ENCODE data around the gene MLKL.
"Not testable (repeated sequence)": the region's sequence is repeated elsewhere in the genome, so short reads cannot be mapped to it uniquely, and the experiment has no call there.

The MLKL gene

DNA sequence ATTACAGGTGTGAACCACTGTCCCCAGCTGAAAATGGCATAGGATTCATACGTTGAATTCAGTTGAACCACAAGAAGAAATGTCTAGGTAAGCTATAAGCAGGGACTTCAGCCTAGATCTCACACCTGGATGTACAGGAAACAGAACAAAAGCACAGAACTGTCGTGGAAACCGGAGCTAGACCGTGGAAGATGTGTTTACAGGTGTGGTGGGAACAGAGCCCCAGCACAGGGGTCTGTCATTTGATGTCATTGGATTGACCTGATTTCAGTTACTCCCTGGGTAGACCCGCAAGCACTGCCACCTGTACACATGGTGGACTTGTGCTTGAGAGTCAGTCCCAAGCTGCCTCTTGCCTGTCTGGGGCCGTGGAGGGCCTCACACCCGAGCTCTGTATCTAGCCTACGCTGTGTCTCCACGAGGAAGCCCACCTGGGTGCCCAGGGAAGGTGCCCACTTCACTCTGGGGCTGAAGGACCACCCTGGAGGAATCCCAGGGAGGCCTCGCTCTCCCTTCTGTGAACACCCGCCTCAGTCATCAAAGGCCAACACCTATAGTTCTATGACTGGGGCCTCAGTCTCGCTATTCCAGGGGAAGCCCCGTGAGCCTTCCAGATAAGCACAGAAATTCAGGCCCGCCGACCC is 32.2 kb upstream of the MLKL start:
- H3K4me3 ChIP-seq (ENCODE audit: low read depth, low read length), result no peak overlapping the region

DNA sequence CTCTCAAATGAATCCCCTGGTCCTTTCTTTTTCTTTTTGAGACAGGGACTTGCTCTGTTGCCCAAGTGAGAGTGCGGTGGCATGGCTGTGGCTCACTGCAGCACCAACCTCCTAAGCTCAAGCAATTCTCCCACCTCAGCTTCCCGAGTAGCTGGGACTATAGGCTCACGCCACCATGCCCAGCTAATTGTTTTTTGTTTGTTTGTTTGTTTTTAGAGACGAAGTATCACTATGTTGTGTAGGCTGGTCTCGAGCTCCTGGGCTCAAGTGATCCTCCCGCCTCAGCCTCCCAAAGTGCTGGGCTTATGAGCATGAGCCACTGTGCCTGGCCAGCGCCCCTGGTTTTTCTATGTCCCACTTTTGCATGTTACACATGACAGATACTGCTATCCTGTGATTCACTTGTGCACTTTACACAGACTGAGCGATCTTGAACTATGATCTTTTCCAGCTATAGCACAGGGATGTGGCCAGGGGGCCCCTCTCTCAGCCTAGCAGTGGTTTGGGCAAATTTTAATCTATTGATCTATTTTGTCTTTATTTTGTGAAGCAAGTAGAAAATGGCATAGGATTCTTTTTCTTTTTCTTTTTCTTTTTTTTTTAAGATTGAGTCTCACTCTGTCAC is 31.3 kb upstream of the MLKL start:
- H3K4me3 ChIP-seq (ENCODE audit: low read depth, low read length), result no peak overlapping the region

- no peak overlapping the region for H3K4me3 ChIP-seq (ENCODE audit: low read depth, low read length)
These were observed 29.4 kb upstream of the MLKL start for GRCh38 chr16:74729783-74730683.

GRCh38 chr16:74727903-74728302 is 27.2 kb upstream of the MLKL start:
- no peak overlapping the region for H3K4me3 ChIP-seq (ENCODE audit: low read depth, low read length)

- H3K4me3 ChIP-seq (ENCODE audit: low read depth, low read length), result no peak overlapping the region
These were observed 26.1 kb upstream of the MLKL start for GRCh38 chr16:74726716-74727115.

DNA sequence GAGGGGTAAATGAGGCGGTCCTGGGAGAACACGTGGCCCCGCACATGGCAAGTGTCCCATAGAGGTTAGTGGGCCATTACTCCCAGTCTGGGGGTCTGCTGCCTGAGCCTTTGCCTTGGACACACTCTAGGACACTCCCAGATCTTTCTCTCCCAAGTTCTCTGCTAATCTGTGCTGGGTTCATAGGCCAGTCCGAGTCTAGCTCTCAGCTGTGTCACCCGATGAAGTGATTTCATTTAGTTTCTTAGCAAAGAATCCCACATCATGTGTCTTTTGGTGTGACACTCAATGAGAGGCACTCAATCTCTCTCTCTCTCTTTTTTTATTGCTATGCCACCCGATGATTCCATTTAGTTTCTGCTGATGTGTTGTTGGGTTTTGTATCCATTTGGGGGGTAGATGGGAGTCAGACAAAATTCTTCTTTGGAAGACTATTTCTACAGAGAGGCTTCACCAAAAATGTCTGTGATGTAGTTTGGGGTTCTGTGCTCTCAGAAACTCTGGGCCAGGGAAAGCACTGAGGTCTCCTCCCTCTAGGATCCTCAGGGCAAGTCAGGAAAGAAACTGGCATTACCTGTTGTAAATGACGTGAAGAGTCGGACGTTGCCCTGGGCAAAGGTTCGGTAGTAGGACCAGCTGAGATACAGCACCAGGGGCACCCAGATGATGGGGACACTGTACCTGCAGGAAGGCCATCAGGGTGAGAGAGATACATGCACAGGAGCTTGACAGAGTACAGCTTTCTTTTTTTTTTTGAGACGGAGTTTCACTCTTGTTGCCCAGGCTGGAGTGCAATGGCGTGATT is 25.2 kb upstream of the MLKL start:
- no peak overlapping the region for H3K4me3 ChIP-seq (ENCODE audit: low read depth, low read length)

GRCh38 chr16:74724820-74725549 is 24.3 kb upstream of the MLKL start:
- no peak overlapping the region for H3K4me3 ChIP-seq (ENCODE audit: low read depth, low read length)

- no peak overlapping the region for H3K4me3 ChIP-seq (ENCODE audit: low read depth, low read length)
These were observed 22.6 kb upstream of the MLKL start for GRCh38 chr16:74723256-74723655.

- H3K4me3 ChIP-seq (ENCODE audit: low read depth, low read length), result not testable (repeated sequence)
These were observed 21.5 kb upstream of the MLKL start for GRCh38 chr16:74722156-74722555.

GRCh38 chr16:74721716-74722115 is 21.1 kb upstream of the MLKL start:
- H3K4me3 ChIP-seq (ENCODE audit: low read depth, low read length), result no peak overlapping the region

GRCh38 chr16:74720579-74720978 is 19.9 kb upstream of the MLKL start:
- no peak overlapping the region for H3K4me3 ChIP-seq (ENCODE audit: low read depth, low read length)

- H3K4me3 ChIP-seq (ENCODE audit: low read depth, low read length), result no peak overlapping the region
These were observed 18.3 kb upstream of the MLKL start for GRCh38 chr16:74718741-74719610.

- no peak overlapping the region for H3K4me3 ChIP-seq (ENCODE audit: low read depth, low read length)
These were observed 17.5 kb upstream of the MLKL start for GRCh38 chr16:74718140-74718539.

GRCh38 chr16:74717367-74717766 is 16.7 kb upstream of the MLKL start:
- H3K4me3 ChIP-seq (ENCODE audit: low read depth, low read length), result no peak overlapping the region

DNA sequence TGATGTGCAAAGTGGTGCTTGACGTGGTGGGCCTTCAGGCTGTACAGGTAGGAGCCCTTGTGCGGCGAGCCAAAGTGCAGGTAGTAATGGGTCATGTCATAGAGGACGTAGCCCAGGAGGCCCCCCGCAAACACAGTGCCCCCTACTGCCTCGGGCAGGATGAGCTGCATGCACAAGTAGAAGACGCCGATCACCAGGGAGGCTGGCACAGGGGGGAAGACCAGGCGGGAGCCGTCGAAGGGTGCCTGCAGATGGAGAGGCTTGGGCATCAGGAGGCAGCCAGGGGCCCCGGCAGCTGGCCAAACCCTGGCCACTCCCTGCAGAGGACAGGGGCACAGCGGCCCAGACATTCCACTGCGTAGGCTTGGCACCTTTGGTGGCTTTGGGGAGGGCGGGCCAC is 15.7 kb upstream of the MLKL start:
- H3K4me3 ChIP-seq (ENCODE audit: low read depth, low read length), result no peak overlapping the region

DNA sequence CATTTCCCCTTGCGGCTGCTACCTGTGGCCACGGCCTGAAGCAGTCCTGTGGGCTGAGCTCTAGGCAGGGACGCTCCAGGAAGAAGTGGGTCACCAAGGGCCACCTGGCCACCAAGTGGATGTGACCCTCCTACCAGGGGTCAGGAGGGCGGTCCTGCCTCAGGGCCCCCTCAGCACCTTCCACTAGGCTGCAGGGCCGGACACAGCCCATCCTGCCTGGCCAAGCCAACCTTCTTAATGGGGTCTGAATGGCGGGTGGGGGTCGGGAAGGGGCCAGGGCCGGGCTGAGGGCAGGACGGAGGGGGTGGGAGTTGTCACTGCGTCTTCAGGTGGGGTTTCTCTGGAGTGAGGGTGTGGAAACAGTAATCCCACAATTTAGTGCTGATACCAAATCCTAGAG is 13.2 kb upstream of the MLKL start:
- H3K4me3 ChIP-seq (ENCODE audit: low read depth, low read length), result no peak overlapping the region

DNA sequence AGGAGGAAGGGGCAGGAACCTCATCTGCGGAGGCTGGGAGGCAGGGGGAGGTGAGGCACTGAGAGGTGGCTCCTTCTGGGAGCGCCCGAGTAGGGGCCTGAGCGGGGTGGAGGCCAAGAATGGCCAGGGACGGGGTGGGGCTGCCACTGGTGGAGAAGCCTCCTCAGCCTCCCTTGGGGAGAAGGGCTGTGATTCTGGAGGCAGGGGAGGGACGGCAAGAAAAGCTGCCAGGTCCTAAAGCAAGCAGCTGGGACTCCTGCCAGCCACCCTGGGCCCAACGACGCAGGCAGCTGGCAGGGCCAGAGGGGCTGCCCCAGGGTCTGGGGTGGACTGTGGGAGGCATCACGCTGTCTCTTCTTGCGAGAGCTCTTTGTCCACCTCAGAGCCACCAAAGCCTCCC is 12.7 kb upstream of the MLKL start:
- no peak overlapping the region for H3K4me3 ChIP-seq (ENCODE audit: low read depth, low read length)

GRCh38 chr16:74711938-74712337 is 11.3 kb upstream of the MLKL start:
- no peak overlapping the region for H3K4me3 ChIP-seq (ENCODE audit: low read depth, low read length)

GRCh38 chr16:74710401-74710800 is 9.7 kb upstream of the MLKL start:
- H3K4me3 ChIP-seq (ENCODE audit: low read depth, low read length), result no peak overlapping the region
